Measurements from ENCODE around the gene LYZ. TPM values are rescaled to one million over a fixed set of nuclear protein-coding genes. Genes with fewer than 3 reads are reported as not detected.

LYZ gene
- polyA plus RNA-seq, 2 of the 4 experiments (the other 2 are of a cell fraction): 0.12 TPM; not detected in 1

DNA sequence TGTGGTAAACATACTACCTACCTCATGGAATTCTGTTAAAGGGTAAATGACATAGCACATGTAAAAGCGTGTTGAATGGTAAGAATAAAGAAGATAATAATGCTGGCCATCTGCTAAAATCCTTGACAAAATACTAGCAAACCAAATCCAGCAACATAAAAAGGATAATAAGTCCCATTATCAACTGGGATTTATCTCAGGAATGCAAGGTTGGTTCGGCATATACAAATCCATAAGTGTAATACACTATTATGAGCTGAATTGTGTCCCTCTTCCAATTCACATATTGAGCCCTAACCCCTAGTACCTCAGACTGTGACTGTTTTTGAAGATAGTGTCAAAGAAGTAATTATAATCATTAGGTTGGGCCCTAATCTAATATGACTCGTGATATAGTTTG is 48.8 kb downstream of the LYZ start:
- peaks cover 11% of the 10 kb centered on the region; the same call in 1 of the 3 replicates for H3K9me3 ChIP-seq
- FAIRE-seq: no peak
- 96% methylated on average over 3 of the region's 3 CpGs for WGBS (ENCODE audit: missing lambda C conversion rate)
- no peak overlapping the region for H3K4me2 ChIP-seq
- H3K27ac ChIP-seq: no peak overlapping the region
- TF ChIP-seq TFCP2L1 (CRISPR knock-in tag; IDR thresholded peaks at IDR 0.05) (no peak), ZFP36 (IDR thresholded peaks at IDR 0.05; ENCODE audit: borderline replicate concordance, partially characterized antibody) (no peak), RFX5 (IDR thresholded peaks at IDR 0.05) (no peak), MAX (IDR thresholded peaks at IDR 0.05) (no peak), POLR2AphosphoS2 (conservative IDR thresholded peaks at IDR 0.05; ENCODE audit: low read length) (no peak), JUN (IDR thresholded peaks at IDR 0.05) (no peak), JUNB (IDR thresholded peaks at IDR 0.05) (no peak)
- TF ChIP-seq, protein P1, sequence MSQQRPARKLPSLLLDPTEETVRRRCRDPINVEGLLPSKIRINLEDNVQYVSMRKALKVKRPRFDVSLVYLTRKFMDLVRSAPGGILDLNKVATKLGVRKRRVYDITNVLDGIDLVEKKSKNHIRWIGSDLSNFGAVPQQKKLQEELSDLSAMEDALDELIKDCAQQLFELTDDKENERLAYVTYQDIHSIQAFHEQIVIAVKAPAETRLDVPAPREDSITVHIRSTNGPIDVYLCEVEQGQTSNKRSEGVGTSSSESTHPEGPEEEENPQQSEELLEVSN (IDR thresholded peaks at IDR 0.05; ENCODE audit: borderline replicate concordance, low read depth): no peak
- H3K4me3 ChIP-seq: no peak overlapping the region
- no peak for ATAC-seq
- no peak for DNase-seq (ENCODE audit: low read depth in 1 of 2, low spot score in 1 of 2)
- peaks cover 9% of the 10 kb centered on the region; the same call in 1 of the 3 replicates for H3K4me1 ChIP-seq
- POLR2A ChIA-PET: no interaction called here
- CTCF ChIA-PET: no interaction called here

DNA sequence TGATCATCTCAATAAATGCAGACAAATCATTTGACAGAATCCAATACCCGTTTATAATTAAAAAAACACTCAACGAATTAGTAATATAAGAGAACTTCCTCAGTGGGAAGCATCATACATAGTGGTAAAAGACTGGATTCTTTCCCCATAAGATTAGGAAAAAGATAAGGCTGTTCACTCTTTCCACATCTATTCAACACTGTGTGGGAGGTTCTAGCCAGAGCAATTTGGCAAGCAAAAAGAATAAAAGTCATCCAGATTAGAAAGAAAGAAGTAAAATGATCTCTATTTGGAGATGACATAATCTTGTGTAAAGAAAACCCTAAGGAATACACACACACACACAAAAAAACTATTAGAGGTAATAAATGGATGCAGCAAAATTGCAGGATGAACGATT is 49.8 kb downstream of the LYZ start:
- ATAC-seq (no peak), DNase-seq (ENCODE audit: low read depth in 1 of 2, low spot score in 1 of 2) (no peak)
- CTCF ChIA-PET: no interaction called here

GRCh38 chr12:69401940-69402339 is 53.8 kb downstream of the LYZ start:
- DNase-seq (ENCODE audit: low read depth in 1 of 2, low spot score in 1 of 2) (no peak), ATAC-seq (no peak), FAIRE-seq (no peak)
- H3K4me3 ChIP-seq: no peak overlapping the region
- ChIA-PET CTCF (interaction anchor here (1.2 to 1.8 kb wide), 3 partner anchors 8 to 13 kb away, joined by 3 to 5 read pairs (median 4); no protein-coding TSS in a partner anchor), POLR2A (no interaction called here)
- H3K4me2 ChIP-seq: no peak overlapping the region
- WGBS (ENCODE audit: missing lambda C conversion rate): 98% methylated on average over 4 of the region's 4 CpGs
- H3K9me3 ChIP-seq: peaks cover 9% of the 10 kb centered on the region; the same call in 1 of the 3 replicates
- H3K4me1 ChIP-seq: peaks cover 27% of the 10 kb centered on the region
- H3K27ac ChIP-seq: peak overlapping the region; percentile 5 to 93; a peak in 4 of 6 replicates
- no peak for TF ChIP-seq MAFK (IDR thresholded peaks at IDR 0.05; ENCODE audit: partially characterized antibody)
- TF ChIP-seq HDAC2 (IDR thresholded peaks at IDR 0.05): no peak
- TF ChIP-seq RFX5 (IDR thresholded peaks at IDR 0.05): no peak
- no peak for TF ChIP-seq ZFP36 (IDR thresholded peaks at IDR 0.05; ENCODE audit: borderline replicate concordance, partially characterized antibody)
- no peak for TF ChIP-seq SMC3 (IDR thresholded peaks at IDR 0.05)
- no peak for TF ChIP-seq CEBPB (IDR thresholded peaks at IDR 0.05)
- TF ChIP-seq, protein P1 (IDR thresholded peaks at IDR 0.05; ENCODE audit: borderline replicate concordance, low read depth): no peak
- no peak for TF ChIP-seq MAX (IDR thresholded peaks at IDR 0.05)
- TF ChIP-seq RCOR1 (IDR thresholded peaks at IDR 0.05; ENCODE audit: low read depth, low read length): no peak
- no peak for TF ChIP-seq RAD21 (conservative IDR thresholded peaks at IDR 0.05 in 1 of 2, IDR thresholded peaks at IDR 0.05 in 1 of 2)
- no peak for TF ChIP-seq SREBF2 (IDR thresholded peaks at IDR 0.05)
- TF ChIP-seq, protein P2, sequence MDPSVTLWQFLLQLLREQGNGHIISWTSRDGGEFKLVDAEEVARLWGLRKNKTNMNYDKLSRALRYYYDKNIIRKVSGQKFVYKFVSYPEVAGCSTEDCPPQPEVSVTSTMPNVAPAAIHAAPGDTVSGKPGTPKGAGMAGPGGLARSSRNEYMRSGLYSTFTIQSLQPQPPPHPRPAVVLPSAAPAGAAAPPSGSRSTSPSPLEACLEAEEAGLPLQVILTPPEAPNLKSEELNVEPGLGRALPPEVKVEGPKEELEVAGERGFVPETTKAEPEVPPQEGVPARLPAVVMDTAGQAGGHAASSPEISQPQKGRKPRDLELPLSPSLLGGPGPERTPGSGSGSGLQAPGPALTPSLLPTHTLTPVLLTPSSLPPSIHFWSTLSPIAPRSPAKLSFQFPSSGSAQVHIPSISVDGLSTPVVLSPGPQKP (IDR thresholded peaks at IDR 0.05; ENCODE audit: low read depth, low read length): no peak
- TF ChIP-seq USF2 (IDR thresholded peaks at IDR 0.05): no peak
- TF ChIP-seq EHF (CRISPR knock-in tag; IDR thresholded peaks at IDR 0.05): no peak
- no peak for TF ChIP-seq ZSCAN20 (CRISPR knock-in tag; IDR thresholded peaks at IDR 0.05)
- TF ChIP-seq, protein P3, sequence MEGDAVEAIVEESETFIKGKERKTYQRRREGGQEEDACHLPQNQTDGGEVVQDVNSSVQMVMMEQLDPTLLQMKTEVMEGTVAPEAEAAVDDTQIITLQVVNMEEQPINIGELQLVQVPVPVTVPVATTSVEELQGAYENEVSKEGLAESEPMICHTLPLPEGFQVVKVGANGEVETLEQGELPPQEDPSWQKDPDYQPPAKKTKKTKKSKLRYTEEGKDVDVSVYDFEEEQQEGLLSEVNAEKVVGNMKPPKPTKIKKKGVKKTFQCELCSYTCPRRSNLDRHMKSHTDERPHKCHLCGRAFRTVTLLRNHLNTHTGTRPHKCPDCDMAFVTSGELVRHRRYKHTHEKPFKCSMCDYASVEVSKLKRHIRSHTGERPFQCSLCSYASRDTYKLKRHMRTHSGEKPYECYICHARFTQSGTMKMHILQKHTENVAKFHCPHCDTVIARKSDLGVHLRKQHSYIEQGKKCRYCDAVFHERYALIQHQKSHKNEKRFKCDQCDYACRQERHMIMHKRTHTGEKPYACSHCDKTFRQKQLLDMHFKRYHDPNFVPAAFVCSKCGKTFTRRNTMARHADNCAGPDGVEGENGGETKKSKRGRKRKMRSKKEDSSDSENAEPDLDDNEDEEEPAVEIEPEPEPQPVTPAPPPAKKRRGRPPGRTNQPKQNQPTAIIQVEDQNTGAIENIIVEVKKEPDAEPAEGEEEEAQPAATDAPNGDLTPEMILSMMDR (IDR thresholded peaks at IDR 0.05): no peak
- TF ChIP-seq EP300 (IDR thresholded peaks at IDR 0.05): no peak
- TF ChIP-seq RARB (CRISPR knock-in tag; IDR thresholded peaks at IDR 0.05): no peak

More for the DNA sequence above, 49.8 kb downstream of the LYZ start:
- H3K27ac ChIP-seq: no peak overlapping the region
- no peak for FAIRE-seq
- TF ChIP-seq RARB (CRISPR knock-in tag; IDR thresholded peaks at IDR 0.05): no peak
- TF ChIP-seq CHD4 (IDR thresholded peaks at IDR 0.05; ENCODE audit: borderline replicate concordance): no peak
- no peak for TF ChIP-seq BHLHE40 (IDR thresholded peaks at IDR 0.05; ENCODE audit: low read depth, low read length)
- no peak for TF ChIP-seq SREBF2 (IDR thresholded peaks at IDR 0.05)
- TF ChIP-seq, protein P4, sequence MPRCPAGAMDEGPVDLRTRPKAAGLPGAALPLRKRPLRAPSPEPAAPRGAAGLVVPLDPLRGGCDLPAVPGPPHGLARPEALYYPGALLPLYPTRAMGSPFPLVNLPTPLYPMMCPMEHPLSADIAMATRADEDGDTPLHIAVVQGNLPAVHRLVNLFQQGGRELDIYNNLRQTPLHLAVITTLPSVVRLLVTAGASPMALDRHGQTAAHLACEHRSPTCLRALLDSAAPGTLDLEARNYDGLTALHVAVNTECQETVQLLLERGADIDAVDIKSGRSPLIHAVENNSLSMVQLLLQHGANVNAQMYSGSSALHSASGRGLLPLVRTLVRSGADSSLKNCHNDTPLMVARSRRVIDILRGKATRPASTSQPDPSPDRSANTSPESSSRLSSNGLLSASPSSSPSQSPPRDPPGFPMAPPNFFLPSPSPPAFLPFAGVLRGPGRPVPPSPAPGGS (IDR thresholded peaks at IDR 0.05): no peak
- TF ChIP-seq ZFP36 (IDR thresholded peaks at IDR 0.05; ENCODE audit: borderline replicate concordance, partially characterized antibody): no peak
- TF ChIP-seq, protein P1 (IDR thresholded peaks at IDR 0.05; ENCODE audit: borderline replicate concordance, low read depth): no peak
- POLR2A ChIA-PET: no interaction called here
- H3K9me3 ChIP-seq: peaks cover 11% of the 10 kb centered on the region; the same call in 1 of the 3 replicates
- H3K4me2 ChIP-seq: no peak overlapping the region
- H3K4me3 ChIP-seq: no peak overlapping the region
- H3K4me1 ChIP-seq: peaks cover 5% of the 10 kb centered on the region; the same call in 1 of the 3 replicates
- WGBS (ENCODE audit: missing lambda C conversion rate): 87% methylated on average over 3 of the region's 3 CpGs

Data from A549 (cell line).